ENCODE measurements around the gene TYW5. TPM values are rescaled to one million over a fixed set of nuclear protein-coding genes. Genes with fewer than 3 reads are reported as not detected.

TYW5 gene
- polyA plus RNA-seq, 1 donor (not counting 4 experiments of a cell fraction or from before 2014, with no cell fraction given): 9.9 TPM

GRCh38 chr2:199896617-199897016 lies 58.7 kb downstream of the TYW5 start:
- H3K4me3 ChIP-seq (ENCODE audit: control insufficient read depth in 2 of 3, extremely low read depth in 1 of 3, insufficient read depth in 2 of 3, low read depth in 1 of 3, low read length in 3 of 3): no peak overlapping the region
- H2AFZ ChIP-seq (ENCODE audit: control insufficient read depth, low read length): no peak overlapping the region
- TF ChIP-seq CTCF (optimal IDR thresholded peaks at IDR 0.05 in 1 of 3, IDR thresholded peaks at IDR 0.05 in 1 of 3, conservative IDR thresholded peaks at IDR 0.05 in 1 of 3; ENCODE audit: extremely low read depth in 1 of 3, insufficient read depth in 2 of 3, low read length in 3 of 3) (no peak), EZH2 (IDR thresholded peaks at IDR 0.05; ENCODE audit: low read length) (no peak)
- H3K9me1 ChIP-seq (ENCODE audit: control insufficient read depth, extremely low read depth, insufficient read depth, low read length): no peaks in the 10 kb centered on the region
- dilution Hi-C loops (cut with MboI; ENCODE audit: extremely low pct_ligation_motif_present, low sequenced_read_pairs): no loop called here
- H3K27me3 ChIP-seq (ENCODE audit: control insufficient read depth, extremely low read depth, insufficient read depth, low read length): no peaks in the 10 kb centered on the region
- no peaks in the 10 kb centered on the region for H3K36me3 ChIP-seq (ENCODE audit: control insufficient read depth in 2 of 2, extremely low read depth in 1 of 2, insufficient read depth in 2 of 2, low read length in 2 of 2)
- H3K4me1 ChIP-seq (ENCODE audit: control insufficient read depth, extremely low read depth, insufficient read depth, low read length): no peaks in the 10 kb centered on the region
- H3K9ac ChIP-seq (ENCODE audit: control insufficient read depth, extremely low read depth, insufficient read depth, low read length): no peak overlapping the region
- H3K9me3 ChIP-seq (ENCODE audit: control insufficient read depth, low read depth, low read length): no peaks in the 10 kb centered on the region
- H3K27ac ChIP-seq (ENCODE audit: control insufficient read depth, insufficient read depth, low read length): no peak overlapping the region
- FAIRE-seq (no peak), DNase-seq (ENCODE audit: low read depth, low spot score) (no peak)
- no peak overlapping the region for H3K4me2 ChIP-seq (ENCODE audit: control insufficient read depth, extremely low read depth, insufficient read depth, low read depth, low read length)
- no peaks in the 10 kb centered on the region for H4K20me1 ChIP-seq (ENCODE audit: control insufficient read depth, extremely low read depth, insufficient read depth, low read length)
- H3K79me2 ChIP-seq (ENCODE audit: control insufficient read depth, insufficient read depth, low read length): no peaks in the 10 kb centered on the region

GRCh38 chr2:199895406-199895805 lies 59.9 kb downstream of the TYW5 start:
- H4K20me1 ChIP-seq (ENCODE audit: control insufficient read depth, extremely low read depth, insufficient read depth, low read length): no peaks in the 10 kb centered on the region
- H3K36me3 ChIP-seq (ENCODE audit: control insufficient read depth in 2 of 2, extremely low read depth in 1 of 2, insufficient read depth in 2 of 2, low read length in 2 of 2): no peaks in the 10 kb centered on the region
- H3K9ac ChIP-seq (ENCODE audit: control insufficient read depth, extremely low read depth, insufficient read depth, low read length): no peak overlapping the region
- dilution Hi-C loops (cut with MboI; ENCODE audit: extremely low pct_ligation_motif_present, low sequenced_read_pairs): no loop called here
- H3K9me1 ChIP-seq (ENCODE audit: control insufficient read depth, extremely low read depth, insufficient read depth, low read length): no peaks in the 10 kb centered on the region
- H3K79me2 ChIP-seq (ENCODE audit: control insufficient read depth, insufficient read depth, low read length): no peaks in the 10 kb centered on the region
- no peak overlapping the region for H2AFZ ChIP-seq (ENCODE audit: control insufficient read depth, low read length)
- FAIRE-seq: no peak
- H3K4me1 ChIP-seq (ENCODE audit: control insufficient read depth, extremely low read depth, insufficient read depth, low read length): no peaks in the 10 kb centered on the region
- no peak for DNase-seq (ENCODE audit: low read depth, low spot score)
- no peaks in the 10 kb centered on the region for H3K9me3 ChIP-seq (ENCODE audit: control insufficient read depth, low read depth, low read length)
- no peak overlapping the region for H3K27ac ChIP-seq (ENCODE audit: control insufficient read depth, insufficient read depth, low read length)
- H3K4me3 ChIP-seq (ENCODE audit: control insufficient read depth in 2 of 3, extremely low read depth in 1 of 3, insufficient read depth in 2 of 3, low read depth in 1 of 3, low read length in 3 of 3): no peak overlapping the region
- H3K27me3 ChIP-seq (ENCODE audit: control insufficient read depth, extremely low read depth, insufficient read depth, low read length): no peaks in the 10 kb centered on the region
- no peak for TF ChIP-seq EZH2 (IDR thresholded peaks at IDR 0.05; ENCODE audit: low read length)
- no peak for TF ChIP-seq CTCF (optimal IDR thresholded peaks at IDR 0.05 in 1 of 3, IDR thresholded peaks at IDR 0.05 in 1 of 3, conservative IDR thresholded peaks at IDR 0.05 in 1 of 3; ENCODE audit: extremely low read depth in 1 of 3, insufficient read depth in 2 of 3, low read length in 3 of 3)
- no peak overlapping the region for H3K4me2 ChIP-seq (ENCODE audit: control insufficient read depth, extremely low read depth, insufficient read depth, low read depth, low read length)

Data from keratinocyte (primary cell).